22Rv1 (cell line): Measurements from ENCODE around the gene TMED7.

Experiments
- ZFX ChIP-seq: fragments of 450-650 bp; IDR thresholded peaks from 2 replicates; pipeline ENCODE4 v1.6.1; 2017; ENCODE audit warnings: antibody characterized with exemption, borderline replicate concordance
- TF ChIP-seq, protein P1 (sequence below): fragments of 450-650 bp; IDR thresholded peaks from 2 replicates; pipeline ENCODE4 v1.5.1; 2017; ENCODE audit warnings: mild to moderate bottlenecking

DNA sequence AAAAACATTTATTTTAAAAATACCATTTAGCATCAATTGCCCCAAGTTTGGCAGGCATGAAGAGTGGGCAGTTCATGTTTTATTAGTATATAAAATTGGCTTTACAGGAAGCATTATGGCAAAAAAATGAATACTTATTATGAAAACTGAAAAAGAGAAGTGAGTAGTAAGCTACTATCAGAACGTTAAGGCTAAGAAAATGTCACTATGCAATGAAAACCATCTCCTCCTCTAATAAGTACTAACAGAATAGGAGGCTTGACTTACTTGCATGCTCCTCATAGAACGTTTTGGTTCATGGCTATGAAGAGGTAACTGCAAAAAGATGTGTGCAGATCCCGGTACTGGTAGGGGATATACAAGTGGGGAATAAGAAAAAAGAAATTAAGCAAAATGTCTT is 47.2 kb downstream of the TMED7 start:
- TF ChIP-seq, protein P1, sequence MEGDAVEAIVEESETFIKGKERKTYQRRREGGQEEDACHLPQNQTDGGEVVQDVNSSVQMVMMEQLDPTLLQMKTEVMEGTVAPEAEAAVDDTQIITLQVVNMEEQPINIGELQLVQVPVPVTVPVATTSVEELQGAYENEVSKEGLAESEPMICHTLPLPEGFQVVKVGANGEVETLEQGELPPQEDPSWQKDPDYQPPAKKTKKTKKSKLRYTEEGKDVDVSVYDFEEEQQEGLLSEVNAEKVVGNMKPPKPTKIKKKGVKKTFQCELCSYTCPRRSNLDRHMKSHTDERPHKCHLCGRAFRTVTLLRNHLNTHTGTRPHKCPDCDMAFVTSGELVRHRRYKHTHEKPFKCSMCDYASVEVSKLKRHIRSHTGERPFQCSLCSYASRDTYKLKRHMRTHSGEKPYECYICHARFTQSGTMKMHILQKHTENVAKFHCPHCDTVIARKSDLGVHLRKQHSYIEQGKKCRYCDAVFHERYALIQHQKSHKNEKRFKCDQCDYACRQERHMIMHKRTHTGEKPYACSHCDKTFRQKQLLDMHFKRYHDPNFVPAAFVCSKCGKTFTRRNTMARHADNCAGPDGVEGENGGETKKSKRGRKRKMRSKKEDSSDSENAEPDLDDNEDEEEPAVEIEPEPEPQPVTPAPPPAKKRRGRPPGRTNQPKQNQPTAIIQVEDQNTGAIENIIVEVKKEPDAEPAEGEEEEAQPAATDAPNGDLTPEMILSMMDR = no peak
- no peak for TF ChIP-seq ZFX
